ENCODE results near the gene CLK3.

CLK3 gene

DNA sequence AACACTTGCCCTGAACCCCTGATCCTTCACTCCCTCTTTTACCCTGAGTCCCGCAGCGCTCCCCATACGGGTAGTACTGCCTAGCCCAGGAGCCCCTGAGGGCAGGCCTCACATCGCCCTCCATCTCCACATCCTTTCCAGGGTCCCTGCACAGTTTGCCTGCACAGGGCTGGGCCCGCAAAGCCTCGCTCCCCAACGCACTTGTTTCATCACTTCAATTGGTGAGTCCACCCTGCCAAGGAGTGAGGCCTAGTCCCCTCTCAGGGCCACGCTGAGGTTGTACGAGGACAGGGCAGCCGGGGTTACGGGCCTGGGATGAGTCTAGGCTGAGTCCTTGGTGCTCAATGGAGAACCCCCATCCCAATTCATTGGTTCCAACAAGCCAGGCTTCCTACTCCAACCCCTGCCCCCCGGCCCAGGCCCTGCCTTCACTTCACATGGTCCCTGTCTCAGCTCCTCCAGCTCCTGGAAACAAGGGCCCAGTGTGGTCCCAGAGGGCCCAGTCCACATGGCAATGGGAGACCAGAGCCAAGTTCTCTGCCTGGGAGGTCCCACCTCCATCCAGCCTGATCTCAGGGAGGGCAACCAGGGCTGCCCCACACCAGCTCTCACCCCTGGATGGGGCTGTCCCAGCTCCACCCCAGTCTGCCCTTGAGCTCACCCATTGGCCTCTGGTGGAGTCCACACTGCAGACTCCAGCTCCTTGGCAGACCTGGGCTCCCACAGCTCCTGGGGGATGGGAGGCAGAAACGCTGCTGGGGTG is 12.4 kb upstream of the CLK3 start:
- DNase-seq (ENCODE audit: low read depth in 2 of 2) = no peak

DNA sequence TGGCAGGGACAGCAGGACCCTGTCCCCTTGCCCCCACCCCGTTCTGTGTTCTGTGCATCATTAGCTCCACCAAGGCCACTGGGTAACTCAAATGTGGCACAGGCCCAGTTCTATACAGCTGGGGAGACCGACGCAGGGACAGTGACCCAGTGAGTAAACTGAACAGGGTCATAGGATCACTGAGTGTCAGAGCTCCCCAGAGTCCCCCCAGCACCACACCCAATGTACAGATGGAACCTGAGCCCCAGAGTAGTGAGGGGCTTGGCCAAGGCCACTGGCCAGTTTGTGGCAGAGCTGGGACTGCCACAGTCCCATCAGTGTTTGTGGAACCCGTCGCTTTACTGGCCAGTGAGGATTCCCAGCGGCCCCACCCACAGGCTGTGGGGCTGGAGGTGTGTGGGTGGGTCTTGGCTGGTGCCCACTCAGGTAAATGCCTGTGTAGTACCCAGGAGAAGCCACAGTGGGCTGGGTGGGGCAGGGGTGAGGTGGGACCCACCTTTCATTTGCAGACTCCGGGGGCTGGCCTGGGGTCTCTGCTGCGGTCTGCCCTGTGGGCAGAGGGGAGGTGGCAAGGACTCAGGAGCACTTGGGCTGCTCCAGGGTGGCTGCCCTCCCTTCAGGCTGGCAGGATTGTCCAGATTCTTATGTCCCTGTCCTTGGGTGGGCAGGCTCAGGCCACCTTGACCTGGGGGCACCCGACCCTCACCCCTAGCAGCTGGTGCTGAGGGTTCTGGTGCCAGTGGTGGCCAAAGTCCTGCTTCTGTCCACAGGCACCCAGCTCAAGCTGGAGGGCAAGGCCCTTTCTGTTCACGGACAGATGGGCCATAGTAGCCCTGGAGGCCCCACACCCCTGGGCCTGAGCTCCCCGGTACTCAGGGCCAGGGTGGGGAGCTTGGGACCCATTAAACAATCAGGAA is 11.6 kb upstream of the CLK3 start:
- no peak for DNase-seq (ENCODE audit: low read depth in 2 of 2)

DNA sequence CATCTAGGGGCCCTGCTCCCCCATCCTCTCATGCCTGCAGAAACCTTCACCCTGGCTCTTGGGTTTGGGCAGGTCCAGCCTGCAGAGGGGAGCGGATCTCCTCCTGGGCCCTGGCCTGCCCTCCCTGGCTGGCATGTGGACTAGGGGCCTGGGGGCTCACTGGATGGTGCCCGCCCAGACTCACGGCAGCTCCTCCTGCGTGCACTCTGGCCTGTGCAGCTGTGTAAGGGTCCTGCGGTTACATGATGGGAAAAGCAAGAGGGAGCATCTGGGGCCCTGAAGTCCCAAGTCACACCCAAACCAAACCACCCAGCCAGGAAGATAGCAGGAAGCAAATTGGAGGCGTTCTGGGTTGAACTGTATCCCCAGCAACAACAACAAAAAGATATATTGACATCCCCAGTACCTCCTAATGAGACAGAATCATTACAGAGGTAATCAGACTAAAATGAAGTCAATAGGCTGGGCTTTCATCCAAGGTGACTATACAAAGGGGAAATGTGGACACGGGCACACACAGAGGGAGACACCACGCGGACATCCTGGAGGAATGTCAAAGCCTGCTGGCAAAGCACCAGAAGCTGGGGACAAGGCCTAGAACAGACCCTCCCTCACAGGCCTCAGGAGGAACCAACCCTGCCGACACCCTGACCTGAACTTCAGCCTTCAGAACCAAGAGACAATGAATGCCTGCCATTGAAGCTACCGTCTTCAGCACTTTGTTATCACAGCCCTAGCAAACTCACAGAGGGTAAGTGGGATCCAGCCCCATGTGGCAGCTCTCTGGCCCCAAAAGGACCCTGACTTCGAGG is 10.4 kb upstream of the CLK3 start:
- DNase-seq (ENCODE audit: low read depth in 2 of 2) = no peak

DNA sequence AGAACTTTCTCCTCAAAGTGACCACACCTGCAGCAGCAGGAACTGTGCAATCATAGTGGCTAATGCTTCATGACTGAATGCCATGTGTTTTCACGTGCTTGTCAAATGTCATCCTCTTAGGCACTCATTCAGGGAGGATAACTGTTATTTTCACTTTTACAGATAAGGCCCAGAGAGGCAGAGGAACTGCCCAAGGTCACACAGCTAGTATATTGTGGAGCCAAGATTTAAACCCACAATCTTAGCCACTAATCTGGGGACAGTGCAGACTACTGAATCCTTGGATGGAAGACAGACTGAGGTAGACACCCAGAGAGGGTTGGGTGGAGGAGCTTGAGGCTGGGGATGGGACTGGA is 9.9 kb upstream of the CLK3 start:
- DNase-seq (ENCODE audit: low read depth in 2 of 2) = no peak

DNA sequence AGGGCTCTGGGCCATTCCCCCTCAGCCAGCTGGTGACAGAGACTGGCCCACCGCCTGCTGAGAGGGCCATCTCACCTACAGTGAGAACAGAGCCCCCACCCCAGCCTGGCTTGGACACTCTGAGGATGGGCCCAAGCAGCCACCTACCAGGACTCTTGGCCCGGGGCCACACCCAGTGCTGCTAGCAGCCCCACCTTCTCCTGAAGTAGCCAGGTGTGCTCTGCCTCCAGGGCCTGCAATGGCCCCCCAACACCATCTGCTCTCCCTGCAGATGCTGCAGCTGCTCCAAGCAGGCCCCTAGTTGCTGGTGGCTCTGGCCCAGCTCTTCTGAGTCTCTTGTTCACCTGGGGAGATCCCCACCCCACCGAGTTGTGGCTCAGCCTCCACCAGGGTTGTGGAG is 6.8 kb upstream of the CLK3 start:
- DNase-seq (ENCODE audit: low read depth in 2 of 2) = no peak

DNA sequence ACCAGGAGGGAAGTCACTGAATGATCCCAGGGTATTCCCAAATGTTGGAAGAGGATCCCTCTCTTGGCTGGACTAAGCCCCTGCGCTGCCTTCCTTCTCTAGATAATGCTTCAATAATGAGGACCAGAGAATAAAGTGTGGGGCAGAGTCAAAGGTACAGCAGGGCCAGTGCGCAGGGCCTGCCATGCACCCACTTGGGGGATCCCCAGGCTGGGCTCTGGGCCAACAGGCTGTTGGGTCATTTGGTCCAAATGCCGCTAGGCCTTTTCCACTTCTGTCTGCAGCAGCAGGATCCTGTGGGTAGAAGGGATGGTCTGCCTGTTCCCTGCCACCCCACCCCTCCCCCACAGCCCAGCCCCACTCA is 5.7 kb upstream of the CLK3 start:
- no peak for DNase-seq (ENCODE audit: low read depth in 2 of 2)

DNA sequence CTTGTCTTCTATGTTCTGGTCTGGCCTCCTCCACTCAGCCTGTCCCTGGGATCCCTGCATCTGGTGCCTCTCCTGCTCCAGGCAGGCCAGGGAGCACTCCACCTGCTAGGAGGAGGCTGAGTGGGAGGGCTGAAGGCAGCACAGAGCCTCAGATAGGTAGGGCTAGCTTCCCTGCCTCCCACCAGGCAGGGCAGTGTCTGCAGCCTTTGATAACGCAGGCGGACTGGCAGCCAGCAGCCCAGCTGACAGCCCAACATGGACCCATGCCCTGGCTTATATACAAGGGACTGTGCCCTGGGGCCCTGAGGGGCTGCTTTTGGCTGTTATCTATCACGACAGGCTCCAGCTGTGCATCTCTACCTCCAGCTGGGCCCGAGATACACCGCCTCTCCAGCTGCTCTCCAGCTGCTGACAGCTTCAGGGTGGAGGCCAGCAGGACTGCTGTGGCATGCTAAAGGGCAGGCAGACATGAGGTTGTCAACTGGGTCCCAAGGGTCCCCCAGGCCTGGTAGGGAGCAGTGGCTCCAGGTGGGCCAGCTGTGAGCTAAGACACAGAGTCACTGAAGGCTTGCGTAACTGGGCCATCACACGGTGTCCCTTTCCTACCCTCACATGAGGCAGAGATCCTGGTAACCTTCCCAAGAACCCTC is 5.2 kb upstream of the CLK3 start:
- DNase-seq (ENCODE audit: low read depth in 2 of 2) = no peak

DNA sequence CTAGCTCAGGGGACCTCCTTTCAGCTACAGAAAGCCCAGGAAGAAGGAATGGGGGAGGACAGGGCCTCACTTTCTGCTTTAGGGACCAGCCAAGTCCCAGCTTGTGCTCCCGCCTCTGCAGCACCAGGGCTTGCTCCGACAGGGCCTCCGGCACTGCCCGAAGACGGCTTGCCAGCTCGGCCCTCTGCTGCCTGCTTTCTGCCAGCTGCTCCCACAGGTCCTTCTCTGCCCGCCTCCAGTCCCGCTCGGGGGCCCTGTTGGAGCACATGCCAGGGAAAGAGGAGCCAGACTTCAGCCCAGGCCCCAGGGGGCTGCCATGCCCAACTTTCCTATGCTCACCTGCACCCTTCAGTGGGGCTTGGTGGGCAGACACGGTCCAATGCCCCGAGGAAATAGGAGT is 4.3 kb upstream of the CLK3 start:
- no peak for DNase-seq (ENCODE audit: low read depth in 2 of 2)

DNA sequence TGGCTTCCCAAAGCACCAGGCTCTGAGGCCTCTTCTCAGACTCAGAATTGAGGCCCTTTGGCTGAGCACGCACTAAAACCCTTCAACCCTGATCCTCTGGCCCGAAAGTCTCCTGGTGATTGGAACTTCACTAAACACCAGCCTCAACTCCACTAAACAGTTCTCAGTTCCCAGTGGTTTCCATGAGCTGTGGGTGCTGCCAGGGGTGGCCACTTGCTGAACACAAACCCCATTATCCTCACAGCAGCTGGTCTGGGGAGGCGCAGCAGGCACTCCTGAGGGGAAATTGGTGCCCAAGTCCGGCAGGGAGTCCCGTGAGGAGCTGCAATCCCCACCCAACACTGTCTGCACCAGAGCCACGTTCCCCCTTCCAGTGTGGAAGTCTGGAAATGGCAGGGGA is 3.8 kb upstream of the CLK3 start:
- no peak for DNase-seq (ENCODE audit: low read depth in 2 of 2)

DNA sequence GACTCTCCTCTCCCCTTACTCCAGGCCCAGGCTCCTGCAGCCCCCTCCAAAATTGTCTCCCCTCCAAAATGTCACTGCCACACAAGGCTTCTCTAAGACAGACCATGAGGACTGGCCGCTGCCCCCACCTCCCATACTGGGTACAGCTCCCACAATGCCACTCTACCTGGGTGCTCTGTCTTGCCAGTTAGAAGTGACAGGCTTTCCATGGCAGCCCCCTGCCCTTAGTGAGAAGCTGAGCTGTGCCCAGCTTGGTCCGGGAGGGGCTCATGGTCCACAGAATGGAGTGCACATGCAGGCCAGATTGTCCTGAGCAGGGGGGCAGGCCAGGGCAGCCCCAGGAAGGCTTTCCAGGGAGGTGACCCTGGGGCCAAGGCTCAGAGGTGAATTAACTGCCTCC is 3.0 kb upstream of the CLK3 start:
- DNase-seq (ENCODE audit: low read depth in 2 of 2) = no peak

DNA sequence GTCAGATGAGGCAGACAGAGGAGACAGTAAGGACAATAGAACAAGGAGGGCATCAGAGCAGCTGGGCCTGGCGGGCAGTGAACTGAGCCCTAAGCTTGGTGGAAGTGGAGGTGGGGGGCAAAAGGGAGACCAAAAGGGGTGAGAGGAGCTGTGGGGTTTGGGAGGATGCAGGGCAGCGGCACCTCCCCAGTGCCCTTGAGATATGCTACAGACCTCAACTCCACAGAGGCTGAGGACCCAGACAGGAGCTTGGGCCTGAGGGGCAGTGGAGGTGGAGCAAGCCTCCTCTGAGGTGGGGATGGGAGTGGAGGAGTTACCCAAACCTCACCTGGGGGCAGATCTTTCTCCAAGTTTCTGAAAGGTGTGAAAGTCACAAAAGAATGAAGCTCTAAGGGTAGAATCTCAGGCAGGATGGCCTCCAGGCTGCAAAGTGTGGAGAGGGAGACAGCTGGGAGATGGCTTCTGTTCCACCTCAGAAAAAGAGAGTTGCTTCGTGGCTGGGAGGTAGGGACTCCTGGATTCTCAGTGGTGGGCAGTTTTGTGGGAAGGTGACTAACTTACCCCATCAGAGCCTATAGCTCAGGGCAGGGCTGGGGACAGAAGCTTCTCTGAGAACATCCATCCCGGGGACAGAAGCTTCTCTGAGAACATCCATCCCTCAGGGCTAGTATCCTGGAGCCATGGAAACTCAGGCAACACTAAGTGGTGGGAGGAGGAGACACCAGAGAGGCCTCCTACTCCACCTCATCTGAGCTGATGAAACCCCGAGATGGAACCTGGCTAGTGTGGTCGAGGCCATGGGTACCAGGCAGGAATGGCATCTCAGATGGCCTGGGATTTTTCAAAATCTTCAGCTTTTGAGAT is 2.3 kb upstream of the CLK3 start:
- DNase-seq (ENCODE audit: low read depth in 2 of 2) = no peak

DNA sequence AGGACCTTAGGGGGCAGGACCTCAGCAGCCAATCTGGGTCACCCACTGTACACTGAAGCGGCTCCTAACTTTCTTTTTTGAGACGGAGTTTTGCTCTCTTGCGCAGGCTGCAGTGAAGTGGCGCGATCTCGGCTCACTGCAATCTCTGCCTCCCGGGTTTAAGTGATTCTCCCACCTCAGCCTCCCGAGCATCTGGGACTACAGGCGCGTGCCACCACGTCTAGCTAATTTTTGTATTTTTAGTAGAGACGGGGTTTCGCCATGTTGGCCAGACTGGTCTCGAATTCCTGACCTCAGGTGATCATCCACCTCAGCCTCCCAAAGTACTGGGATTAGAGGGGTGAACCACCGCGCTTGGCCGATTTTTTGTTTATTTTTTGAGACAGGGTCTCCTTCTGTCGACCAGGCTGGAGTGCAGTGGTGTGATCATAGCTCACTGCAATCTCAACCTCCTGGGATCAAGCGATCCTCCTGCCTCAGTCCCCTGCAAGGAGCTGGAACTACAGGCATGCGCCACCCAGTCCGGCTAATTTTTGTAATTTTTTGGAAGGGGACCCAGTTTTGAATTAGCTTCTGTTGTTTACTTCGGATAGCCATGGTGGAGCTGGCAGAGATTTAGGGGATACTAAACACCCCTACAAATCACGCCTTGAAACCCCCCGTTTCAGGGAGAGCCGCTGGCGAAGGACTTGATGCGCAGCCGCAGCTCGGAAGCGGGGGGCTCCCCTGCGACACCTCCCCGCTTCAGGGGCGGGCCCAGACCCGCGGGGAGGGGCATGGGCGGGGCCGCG is 1.5 kb upstream of the CLK3 start:
- no peak for DNase-seq (ENCODE audit: low read depth in 2 of 2)

DNA sequence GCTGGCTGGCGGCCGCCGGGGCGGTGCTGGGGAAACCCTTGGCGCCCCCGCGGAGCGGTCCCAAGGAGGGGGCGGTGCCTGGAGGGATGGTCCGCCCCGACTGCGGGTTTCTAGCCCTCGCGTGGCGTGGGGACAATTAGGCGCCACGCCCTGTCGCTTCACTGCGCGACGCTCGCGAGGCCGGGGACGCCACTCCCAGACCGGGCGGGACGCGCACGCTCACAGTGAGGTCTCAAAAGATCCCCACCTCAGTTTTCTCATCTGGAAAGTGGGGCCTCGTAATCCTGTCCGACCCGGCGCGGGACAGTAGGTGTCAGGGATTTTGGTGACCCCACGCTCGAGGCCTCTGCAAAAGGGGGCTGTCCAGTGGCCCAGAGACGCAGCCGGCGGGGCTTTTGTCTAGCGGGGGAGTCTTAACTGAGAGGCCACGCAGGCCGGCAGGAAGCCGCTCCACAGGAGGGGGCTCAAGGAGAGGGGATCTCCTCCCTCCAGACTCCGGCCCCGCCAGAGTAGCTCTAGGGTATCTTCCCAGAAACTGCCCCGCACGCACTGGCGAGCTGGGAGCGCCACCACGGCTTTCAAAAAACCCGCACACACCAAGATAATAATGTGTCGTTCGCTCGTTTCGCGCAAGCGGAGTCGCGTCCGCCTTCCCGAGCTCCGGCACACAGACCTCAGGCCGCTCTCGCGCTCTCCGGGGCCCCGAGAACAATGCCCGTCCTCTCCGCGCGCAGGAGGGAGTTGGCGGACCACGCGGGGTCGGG is 710 bp upstream of the CLK3 start:
- DNase-seq (ENCODE audit: low read depth in 2 of 2) = peak; percentile 70 to 74

DNA sequence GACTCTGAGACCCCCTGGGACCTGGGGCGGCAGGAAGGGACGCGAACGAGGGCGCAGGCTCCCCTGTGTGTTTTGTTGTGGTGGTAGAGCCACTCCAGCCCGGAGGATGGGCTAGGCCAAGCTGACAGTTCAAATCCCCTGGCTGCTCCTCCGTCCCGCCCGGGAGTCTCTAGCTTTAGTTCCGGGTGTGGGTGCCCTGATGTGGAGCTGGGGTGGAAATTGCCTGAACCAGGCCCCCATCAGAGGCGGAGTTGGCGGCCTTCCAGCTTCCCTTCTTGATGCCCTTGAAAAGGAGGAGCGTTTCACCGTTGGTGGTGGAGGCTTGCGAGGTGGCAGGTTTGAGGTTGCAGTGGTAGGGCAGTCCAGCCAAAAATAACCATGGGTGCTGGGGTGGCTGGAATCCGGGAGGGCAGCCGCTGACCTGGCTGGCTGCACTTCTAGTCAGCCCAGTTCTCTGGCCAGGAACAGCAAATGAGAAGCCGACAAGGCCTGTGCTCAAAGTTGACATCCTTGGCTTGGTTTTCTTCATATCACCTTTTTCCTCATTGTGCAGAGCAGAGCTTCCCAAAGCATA is 817 bp downstream of the CLK3 start:
- peak; percentile 23 to 49 for DNase-seq (ENCODE audit: low read depth in 2 of 2)

DNA sequence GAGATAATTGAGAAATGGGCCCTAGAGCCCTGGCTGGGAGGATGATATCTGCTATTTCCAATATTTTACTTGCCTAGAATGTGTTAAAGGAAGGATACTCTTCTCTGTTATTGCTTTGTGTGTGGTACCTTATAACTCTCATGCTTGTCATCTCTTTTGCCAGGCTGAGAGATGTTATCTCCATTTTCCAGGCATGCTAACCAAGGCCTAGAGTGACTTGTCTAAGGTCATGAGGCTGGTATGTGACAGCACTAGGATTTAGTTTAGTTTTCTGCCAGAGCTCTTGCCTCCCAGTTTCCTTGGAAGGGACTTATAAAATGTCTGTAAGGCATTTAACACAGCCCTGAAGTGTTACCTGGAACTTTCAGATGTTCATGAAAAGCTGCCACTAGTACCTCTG is 1.4 kb downstream of the CLK3 start:
- no peak for DNase-seq (ENCODE audit: low read depth in 2 of 2)

DNA sequence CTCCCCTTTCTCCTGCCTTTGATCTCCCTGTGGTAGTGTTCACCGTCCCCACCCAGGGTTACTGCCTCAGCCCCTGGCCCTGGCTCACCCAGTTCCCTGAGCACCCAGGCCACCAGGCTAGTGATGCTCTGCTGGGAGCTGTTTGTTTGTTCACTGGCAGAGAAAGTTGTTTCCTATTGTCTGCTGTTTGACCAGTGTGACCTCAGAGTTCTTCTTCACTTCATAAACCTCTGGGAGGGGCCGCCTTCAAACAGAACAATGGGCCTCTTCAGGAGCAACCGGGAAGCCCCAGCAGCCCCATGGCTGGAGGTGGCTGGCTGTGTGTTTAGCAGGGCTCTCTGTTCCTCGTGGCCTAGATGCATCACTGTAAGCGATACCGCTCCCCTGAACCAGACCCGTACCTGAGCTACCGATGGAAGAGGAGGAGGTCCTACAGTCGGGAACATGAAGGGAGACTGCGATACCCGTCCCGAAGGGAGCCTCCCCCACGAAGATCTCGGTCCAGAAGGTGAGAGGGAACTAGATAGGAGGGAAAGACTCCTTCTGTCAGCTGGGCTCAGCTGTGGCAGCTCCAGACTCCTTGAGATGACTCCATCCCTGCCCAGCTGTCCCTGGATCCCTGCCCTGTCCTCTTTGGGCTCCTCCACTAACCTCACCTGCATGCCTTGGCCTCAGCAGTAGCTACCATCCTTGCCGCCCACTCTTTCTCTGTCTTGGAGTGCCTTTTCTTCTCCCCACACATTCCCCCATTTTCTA is 3.4 kb downstream of the CLK3 start:
- no peak for DNase-seq (ENCODE audit: low read depth in 2 of 2)

DNA sequence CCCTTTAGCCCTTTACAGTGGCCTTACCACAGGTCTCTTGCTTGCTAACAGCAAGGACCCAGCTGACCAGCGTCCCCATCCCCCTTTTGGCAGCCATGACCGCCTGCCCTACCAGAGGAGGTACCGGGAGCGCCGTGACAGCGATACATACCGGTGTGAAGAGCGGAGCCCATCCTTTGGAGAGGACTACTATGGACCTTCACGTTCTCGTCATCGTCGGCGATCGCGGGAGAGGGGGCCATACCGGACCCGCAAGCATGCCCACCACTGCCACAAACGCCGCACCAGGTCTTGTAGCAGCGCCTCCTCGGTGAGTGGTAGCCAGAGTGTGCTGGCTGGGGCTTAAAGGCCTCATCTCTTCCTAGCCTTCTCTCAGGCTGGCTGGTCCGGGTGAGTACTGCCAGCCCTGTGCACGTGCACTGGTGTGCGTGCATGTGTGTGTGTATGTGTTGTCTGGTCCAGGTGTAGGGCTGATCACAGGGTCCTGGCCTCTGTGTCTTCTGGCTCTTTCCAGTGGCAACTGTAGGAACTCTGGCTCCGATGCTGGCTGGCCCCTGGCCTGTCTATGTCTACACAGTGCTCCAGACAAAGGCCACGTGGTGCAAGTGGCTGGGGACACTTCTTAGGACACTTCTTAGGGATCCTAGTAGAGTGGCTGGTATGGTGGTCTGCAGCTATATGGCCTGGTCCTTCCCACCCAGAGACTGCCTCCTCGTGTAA is 4.4 kb downstream of the CLK3 start:
- no peak for DNase-seq (ENCODE audit: low read depth in 2 of 2)
